DMS153 treated with DMSO at 0.1 percent for 48 hours (cell line): Measurements from ENCODE around the gene POU6F1.
"Not testable (repeated sequence)": the region's sequence is repeated elsewhere in the genome, so short reads cannot be mapped to it uniquely, and the experiment has no call there.

ENCODE experiments used
- DNase-seq: peaks from one replicate; lab custom pipeline; 2025; ENCODE audit not compliant: unreplicated experiment; lab: John Stamatoyannopoulos, UW

Gene POU6F1

DNA sequence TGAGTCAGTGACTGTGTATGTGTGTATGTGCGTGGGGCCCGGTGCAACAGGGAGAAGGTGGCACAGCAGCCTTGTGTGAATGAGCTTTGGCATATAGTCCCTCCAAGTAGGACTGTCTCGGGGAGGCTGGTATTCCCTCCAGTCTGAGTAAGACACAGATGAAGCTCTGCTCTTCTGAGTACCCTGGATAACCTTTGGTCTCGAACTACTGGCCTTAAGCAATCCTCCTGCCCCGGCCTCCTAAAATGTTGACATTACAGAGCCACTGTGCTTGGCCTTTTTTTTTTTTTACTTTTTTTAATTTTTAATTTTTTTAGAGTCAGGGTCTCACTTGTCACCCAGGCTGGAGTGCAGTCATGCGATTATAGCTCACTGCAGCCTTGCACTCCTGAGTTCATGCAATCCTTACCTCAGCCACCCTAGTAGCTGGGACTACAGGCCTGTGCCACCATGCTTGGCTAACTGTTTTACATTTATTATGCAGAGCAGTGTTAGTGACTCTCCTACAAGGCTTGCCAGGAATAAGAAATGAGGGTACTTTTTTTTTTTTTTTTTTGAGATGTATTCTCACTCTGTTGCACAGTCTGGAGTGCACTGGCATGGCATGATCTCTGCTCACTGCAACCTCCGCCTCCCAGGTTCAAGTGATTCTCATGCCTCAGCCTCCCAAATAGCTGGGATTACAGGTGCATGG, 11.4 kb upstream of the POU6F1 start:
- no peak for DNase-seq

DNA sequence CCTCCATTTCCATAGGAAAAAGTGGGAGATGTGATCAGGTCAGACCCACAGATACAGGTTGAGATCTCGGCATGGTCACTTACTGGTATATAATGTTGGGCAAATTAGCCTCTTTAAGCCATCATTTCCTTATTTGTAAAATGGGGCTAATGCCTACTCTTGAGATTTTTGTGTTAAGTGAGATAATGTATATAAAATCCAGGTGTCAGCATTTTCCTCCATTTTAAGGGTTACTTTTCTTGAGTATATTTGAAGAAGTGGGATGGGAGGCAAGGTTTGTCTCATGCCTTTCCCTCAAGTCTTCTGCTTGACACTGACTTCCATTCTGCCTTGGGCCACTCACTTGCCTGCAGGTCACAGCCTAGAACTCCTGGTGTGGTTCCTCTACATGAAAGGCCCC, 10.1 kb upstream of the POU6F1 start:
- DNase-seq = no peak

DNA sequence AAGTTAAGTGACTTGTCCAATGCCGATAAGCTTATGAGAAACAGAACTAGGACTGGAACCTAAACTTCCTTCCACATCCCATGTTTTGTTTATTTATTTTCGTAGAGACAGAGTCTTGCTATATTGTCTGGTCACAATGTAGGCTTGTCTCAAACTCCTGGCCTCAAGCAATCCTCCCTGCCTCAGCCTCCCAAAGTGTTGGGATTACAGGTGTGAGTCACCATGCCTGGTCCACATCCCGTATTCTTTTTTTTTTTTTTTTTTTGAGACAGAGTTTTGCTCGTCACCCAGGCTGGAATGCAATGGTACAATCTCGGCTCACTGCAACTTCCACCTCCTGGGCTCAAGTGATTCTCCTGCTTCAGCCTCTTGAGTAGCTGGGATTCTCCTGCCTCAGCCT, 9.2 kb upstream of the POU6F1 start:
- not testable (repeated sequence) for DNase-seq

DNA sequence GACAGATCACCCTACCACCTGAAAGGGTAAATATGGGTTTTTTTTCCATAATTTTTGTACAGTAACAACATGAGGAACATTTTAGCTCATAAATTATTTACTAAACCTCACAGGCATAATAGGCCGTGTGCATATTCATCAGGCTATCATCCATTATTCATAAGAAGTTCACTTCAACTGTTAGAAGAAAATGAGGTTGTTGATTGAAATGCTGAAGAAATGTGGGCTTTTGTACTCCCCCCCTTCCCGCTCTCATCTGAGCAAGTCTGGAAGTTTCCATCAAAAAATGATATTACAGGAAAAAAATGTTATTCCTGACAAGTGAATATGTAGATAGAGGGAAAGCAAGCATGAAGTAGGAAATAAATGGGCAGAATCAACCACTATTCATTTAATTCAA, 7.9 kb upstream of the POU6F1 start:
- no peak for DNase-seq

DNA sequence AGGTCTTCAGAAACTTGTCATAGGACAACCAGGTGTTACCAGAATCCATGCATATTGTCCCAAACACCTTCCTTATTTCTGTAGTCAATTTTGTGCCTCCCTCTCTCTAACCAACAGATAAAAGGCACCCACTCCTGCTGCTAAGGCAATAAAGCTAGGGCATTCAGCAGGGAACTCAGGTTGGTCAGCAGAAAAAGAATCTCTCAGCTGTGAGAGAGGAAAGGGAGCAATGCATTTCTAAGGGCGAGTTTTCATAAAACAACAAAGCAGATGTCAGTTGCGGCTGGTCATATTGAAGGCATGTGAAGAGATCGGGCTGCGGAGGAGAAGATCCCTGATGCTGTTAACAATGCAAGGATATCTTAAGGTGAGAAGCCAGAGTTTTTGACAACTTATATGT, 7.4 kb upstream of the POU6F1 start:
- DNase-seq = no peak

DNA sequence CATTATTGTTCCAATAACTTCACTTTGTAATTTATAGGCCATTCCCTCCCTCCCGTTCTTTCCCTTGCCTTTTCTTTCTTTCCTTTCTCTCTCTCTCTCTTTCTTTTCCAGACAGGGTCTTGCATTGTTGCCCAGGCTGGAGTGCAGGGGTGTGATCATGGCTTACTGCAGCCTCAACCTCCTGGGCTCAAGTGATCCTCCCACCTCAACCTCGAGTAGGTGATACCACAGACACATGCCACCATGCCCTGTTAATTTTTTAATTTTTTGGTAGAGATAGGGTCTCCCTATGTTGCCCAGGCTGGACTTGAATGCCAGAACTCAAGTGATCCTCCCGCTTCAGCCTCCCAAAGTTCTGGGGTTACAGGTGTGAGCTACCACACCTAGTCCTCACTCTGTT, 6.8 kb upstream of the POU6F1 start:
- no peak for DNase-seq

DNA sequence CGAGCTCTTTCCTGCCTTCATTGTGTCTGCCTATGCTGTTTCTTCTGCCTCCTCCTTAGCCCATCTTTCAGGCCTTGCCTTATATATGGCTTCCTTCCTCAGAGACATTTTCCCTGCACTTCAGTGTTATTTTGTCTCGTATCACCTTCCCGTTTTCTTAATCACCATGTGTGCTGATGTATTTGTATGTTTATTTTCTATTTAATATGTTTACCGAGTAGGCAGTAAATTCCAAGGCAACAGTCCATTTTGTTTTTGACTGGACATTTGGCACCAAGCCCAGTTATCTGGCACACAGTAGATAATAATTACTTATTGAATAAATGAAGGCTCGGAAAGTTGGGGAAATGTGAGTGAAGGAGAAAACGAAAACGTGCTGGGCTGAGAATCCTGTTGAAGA, 4.6 kb upstream of the POU6F1 start:
- no peak for DNase-seq

DNA sequence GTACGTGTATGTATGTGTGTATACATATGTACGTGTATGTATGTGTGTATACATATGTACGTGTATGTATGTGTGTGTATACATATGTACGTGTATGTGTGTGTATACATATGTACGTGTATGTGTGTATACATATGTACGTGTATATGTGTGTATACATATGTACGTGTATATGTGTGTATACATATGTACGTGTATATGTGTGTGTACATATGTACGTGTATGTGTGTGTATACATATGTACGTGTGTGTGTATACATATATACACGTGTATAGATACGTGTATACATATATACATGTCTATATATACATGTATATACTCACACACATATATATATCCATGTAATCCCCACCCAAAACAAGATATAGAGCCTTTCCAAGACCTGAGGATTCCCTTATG, 2.0 kb upstream of the POU6F1 start:
- not testable (repeated sequence) for DNase-seq

DNA sequence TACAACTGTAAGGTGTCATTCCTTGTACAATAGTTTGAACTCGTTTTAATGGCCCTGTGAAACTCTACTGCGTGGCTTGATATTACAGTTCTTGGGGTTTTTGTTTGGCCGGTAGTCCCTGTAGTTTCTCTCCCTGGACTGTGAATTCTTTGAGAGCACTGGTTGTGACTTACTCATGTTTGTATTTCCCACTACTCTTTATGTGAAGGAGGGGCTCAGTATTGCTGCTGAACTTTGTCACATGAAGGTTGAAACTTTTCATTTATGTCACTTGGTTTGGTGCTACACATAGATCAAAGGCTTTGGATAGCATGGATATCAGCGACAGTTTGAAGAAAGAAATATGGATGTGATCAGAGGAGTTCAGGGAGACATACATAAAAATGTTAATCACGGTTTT, 1.5 kb upstream of the POU6F1 start:
- DNase-seq = no peak

DNA sequence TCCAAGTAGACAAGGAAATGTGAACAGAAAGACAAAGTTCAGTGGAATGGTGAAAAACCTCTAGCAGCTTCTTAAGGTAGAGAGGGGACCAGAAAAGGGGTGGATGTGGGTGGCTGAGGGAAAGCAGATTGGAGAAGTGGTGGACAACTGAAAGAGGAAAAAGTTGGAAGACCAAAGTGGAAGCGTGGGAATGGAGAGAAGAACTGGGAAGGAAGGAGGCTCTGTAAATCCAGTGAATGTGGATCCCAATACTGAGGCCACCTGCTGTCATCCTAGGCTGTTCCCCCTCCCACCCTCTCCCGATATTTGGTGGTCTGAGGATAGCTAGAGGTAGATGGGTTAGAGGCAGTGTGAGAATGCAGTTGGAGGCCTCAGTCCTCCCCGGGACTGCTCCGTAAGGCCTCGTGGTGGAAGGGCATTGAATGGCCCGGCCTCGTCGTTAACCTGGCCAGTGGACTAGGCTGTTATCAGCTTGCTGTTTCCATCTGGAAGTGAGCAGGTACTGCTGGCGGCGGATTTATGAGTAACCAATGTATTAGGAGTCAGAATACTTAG, 822 bp upstream of the POU6F1 start:
- DNase-seq = no peak

DNA sequence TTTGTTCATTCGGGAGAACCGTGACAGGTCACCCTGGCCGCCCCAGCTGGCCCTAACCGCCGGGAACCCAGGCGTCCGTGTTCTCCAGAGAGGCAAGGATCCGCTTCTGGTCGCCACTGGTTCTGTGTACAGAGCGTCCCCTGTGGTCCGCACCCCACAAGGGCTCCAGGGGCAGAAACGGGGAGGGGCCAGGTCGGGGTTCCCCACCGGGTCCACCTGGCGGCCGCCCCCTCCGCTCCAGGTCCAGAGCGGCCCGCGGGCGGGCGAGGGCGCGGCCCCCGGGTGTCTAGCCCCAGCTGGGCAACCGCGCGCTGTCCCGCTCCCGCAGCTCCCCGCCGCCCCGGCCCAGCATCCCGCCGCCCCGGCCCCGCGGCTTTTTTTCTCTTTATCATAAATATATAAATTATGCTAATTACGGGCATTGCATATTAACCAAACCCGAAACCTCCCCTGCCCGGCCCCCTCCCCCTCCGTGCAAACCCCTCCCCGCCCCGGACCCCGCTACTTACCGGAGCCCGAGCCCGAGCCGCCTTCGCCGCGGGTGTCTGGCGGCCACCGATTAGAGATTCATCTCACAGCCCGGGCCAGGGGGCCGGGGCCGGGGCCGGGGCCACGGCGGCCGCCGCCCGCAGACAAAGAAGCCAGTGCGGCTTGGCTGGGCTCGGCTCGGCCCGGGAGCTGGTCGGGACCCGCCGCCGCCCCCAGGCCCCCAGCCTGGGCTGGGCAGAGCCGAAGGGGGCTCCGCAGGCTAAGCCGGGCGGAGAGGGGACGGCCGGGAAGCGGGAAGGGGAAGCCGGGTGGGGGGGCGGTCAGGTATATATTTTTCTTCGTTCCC, 512 bp downstream of the POU6F1 start:
- DNase-seq = no peak

DNA sequence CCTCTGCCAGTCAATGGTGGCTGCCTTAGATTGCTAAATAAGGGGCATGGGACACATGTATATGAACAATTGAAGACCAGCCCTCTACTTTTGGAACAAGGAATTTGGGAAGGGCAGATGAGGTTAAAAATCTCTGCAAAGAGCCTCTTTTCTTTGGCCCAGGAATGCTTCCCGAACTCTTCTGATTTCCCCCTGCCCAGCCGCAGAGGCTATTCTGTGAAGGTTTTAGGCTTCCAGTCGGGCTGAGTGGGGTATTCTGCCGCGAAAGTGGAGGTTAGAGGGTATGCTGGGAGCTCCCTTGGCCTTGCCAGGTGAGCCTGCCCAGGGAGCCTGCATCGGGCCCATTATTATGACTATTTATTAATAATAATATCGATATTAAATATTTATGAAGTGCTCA, 1.2 kb downstream of the POU6F1 start:
- DNase-seq = no peak

DNA sequence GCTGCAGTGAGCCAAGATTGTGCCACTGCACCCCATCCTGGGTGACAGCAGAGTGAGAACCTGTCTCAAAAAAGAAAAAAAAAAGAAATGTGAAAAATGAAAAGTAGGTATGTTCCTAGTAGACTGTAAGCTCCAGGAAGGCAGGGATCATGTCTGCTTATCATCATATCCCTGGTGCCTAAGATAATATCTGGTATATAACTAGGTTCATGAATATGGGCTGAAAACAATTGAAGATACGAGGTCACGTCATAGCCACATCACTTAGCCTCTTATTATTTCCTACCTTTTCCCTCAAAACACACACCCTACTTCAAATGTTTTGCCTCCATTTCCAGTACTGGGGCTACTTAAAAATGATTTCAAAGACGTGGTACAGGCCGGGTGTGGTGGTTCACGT, 3.0 kb downstream of the POU6F1 start:
- no peak for DNase-seq

DNA sequence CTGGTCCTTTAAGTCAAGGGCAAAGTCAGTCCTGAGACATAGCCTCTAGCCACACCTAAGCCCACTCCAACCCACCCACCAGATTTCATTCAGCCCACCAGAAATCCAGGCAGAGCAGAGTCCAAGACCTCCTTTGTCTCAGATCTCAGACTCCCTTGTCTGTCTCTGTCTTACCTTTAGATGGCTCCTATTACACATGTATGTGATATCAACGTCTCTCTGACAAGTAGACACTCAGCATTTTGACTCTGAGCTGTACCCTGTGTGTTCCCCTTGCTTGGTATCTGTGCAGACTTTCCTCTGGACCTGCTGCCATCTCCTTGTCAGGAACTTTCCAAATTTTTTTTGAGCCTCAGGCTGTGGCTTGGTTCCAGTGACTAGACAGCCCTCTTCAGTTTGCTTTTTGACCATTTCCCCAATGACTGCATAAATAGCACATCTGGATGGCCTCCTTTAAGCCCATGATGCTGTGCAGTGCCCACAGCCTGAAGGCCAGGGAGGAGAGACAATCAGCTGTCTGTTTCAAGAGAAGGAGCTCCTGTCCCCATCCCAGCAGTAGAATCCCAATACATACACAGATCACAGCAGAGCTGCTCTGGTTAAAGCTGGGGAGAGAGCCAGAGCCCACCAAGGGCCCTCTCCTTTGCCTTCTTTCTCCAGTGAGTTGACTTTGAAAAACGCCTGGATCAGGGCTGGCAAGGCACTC, 7.0 kb downstream of the POU6F1 start:
- no peak for DNase-seq

DNA sequence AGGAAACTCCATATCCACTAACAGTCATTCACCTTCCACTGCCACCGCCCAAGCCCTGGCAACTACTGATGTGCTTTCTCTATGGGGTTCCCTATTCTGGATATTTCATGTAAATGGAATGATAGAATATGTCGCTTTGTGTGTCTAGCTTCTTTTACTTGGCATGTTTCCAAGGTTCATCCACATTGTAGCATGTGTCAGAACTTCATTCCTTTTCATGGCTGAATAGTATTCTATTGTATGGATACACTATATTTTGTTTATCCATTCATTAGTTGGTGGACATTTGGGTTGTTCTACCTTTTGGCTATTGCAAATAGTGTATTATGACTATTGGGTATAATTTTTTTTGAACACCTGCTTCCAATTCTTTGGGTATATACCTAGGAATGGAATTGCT, 8.6 kb downstream of the POU6F1 start:
- no peak for DNase-seq

DNA sequence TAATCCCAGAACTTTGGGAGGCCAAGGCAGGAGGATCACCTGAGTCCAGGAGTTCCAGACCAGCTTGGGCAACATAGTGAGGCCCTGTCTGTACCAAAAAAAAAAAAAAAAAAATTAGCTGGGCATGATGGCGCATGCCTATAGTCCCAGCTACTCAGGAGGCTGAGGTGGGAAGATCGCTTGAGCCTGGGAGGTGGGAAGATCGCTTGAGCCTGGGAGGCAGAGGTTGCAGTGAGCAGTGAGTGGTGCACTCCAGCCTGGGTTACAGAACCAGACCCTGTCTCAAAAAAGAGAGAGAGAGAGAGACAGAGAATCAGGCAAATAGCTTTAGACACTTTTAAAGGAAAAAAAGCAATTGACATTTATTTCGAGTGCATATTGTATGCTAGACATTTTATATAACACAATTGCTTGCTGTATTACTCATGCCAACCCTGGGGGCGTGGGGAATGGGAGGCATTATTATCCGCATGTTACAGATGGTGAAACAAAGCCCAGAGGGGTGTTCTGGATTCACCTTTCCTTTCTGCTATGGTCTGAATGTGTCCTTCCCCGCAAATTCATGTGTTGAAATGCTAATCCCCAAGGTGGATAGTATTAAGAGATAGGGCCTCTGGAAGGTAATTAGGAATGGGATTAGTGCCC, 9.7 kb downstream of the POU6F1 start:
- DNase-seq = no peak

DNA sequence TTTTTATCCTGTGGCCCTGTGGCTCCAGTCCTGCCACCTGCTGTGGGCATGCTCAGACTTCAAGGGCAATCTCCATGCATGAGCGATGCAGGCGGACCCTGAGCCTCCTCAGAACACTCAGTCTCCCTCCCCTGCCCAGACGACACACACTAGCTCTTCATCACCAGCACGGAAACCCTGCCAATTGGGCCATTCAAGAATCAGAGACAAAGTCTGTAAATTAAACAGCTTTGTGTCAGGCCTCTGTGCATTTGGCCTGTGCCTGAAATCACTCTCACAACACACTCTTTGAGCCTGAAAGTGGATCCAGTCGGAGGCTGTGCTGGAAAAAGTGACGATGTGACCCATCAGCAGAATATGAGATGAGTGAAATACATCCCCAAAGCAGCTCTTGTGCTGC, 12.5 kb downstream of the POU6F1 start:
- no peak for DNase-seq

DNA sequence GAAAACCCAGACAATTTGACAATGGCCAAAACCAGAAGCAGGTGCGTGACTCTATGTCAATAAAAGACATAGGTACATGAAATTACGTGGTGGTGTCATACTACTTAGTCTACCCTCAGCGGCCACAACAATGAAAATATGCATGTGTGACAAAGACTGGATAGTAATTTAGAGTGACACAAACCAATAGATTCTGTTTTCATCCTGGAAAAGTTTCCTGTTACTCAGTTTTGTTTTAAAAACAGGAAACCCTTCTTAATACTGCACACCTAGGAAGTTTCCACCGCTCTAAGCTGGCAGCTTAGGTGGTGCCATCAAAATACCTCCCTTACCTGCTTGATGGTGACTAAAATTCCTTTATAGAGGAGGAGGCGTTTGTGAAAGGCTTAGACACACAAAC, 15.1 kb downstream of the POU6F1 start:
- DNase-seq = no peak

DNA sequence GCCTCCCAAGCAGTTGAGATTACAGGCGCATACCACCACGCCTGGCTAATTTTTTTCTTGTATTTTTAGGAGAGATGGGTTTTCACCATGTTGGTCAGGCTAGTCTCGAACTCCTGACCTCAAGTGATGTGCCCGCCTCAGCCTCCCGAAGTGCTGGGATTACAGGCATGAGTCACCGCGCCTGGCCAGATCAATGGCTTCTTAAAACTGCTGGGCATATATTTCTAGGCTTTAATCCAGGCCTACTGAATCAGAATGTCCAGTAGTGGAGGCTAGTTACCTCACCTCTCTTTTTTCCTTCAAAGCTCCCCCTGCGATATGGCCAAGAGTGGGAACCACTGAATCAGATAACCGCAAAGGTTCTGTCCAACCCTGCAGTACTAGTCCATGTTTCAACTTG, 17.1 kb downstream of the POU6F1 start:
- DNase-seq = no peak

DNA sequence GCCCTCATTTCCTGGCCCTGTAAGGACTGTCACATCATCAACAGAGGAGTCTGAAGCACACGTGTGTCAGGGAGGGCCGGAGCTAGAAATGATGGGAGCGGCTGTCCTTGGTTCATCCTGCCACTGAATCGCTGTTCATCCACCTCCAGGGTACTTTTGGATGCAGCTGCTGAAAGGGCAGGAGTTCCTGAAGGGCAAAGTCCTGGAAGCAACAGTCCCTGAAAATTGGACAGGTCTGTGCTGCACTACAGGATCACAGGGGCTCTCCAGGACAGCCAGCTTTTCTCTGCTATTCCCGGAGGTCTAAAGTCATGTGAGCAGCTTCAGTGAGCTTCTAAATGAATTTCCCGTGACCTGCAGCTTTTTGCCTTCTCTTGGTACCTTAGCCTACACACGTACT, 17.7 kb downstream of the POU6F1 start:
- no peak for DNase-seq

DNA sequence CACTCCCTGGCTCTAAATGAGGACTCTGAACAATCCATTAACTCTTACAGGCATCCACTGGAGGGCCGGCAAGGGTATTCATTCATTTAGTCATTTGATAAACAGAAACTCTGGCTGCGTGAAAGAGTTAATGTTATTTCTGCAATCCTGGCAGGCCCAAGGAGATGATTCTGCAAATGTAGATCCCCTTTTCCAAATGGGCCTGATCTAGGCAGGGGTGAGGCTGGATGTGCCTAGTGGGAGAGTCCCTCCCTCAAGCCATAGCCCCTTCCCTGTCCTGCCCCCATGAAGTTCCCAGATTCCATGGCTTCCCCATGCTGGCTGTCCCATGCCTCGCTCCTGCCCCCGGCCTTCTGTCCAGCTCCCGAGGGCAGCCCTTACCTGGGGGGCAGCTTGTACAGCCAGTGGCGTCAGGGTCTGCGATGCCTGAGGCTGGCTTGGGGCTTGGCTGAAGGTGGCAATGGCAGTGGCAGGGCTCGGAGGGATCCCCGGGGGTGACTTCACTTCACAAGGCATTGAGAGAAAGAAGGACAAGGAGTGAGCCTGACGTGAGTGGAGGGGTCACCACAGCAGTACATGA, 18.4 kb downstream of the POU6F1 start:
- no peak for DNase-seq
